GM23338 (cell line): ENCODE measurements around the gene NBEAL2. TPM values are rescaled to one million over a fixed set of nuclear protein-coding genes. Genes with fewer than 3 reads are reported as not detected.
"Not testable (repeated sequence)": the region's sequence is repeated elsewhere in the genome, so short reads cannot be mapped to it uniquely, and the experiment has no call there.

Experiments used
- ATAC-seq: fragments of 200-7000 bp; cut with Tn5 transposase; 3 replicates; pipeline ENCODE4 v1.9.1; 2020
- DNase-seq: peaks from one replicate; pipeline ENCODE4 v3.0.0-alpha.2; 2015; ENCODE audit warnings: low spot score
- H2AFZ ChIP-seq: fragments of 200-600 bp; sonication (generic); 2 replicates; pipeline ENCODE4 v1.8.0; 2016; ENCODE audit warnings: antibody characterized with exemption, mild to moderate bottlenecking, moderate library complexity
- H3F3A ChIP-seq: fragments of 200-600 bp; sonication (generic); replicated peaks from 2 replicates; pipeline ENCODE4 v1.8.0; 2017; ENCODE audit warnings: antibody characterized with exemption, mixed run types, low read depth
- H3K27ac ChIP-seq: fragments of 200-600 bp; sonication (generic); 2 replicates; pipeline ENCODE4 v1.6.1; 2016; ENCODE audit warnings: low read depth
- H3K27me3 ChIP-seq: fragments of 200-600 bp; sonication (generic); 2 replicates; pipeline ENCODE4 v1.8.0; 2016; ENCODE audit warnings: mild to moderate bottlenecking, mixed run types, moderate library complexity; ENCODE audit not compliant: insufficient read depth
- H3K36me3 ChIP-seq: fragments of 200-600 bp; sonication (generic); 2 replicates; pipeline ENCODE4 v1.8.0; 2016; ENCODE audit warnings: mild to moderate bottlenecking; ENCODE audit not compliant: insufficient read depth
- H3K4me1 ChIP-seq: fragments of 200-600 bp; sonication (generic); 2 replicates; pipeline ENCODE4 v1.8.0; 2016; ENCODE audit warnings: mild to moderate bottlenecking, moderate library complexity; ENCODE audit not compliant: insufficient read depth
- H3K4me2 ChIP-seq: fragments of 200-600 bp; sonication (generic); 2 replicates; pipeline ENCODE4 v1.7.1; 2017; ENCODE audit warnings: mixed run types
- H3K4me3 ChIP-seq: fragments of 200-600 bp; sonication (generic); 2 replicates; pipeline ENCODE4 v1.6.1; 2016; ENCODE audit warnings: mixed run types
- H3K79me2 ChIP-seq: fragments of 200-600 bp; sonication (generic); replicated peaks from 2 replicates; pipeline ENCODE4 v1.8.0; 2017; ENCODE audit warnings: mild to moderate bottlenecking; ENCODE audit not compliant: insufficient read depth
- H3K9me2 ChIP-seq: fragments of 200-600 bp; sonication (generic); 2 replicates; pipeline ENCODE4 v1.8.0; 2017; ENCODE audit not compliant: insufficient read depth
- H4K20me1 ChIP-seq: fragments of 200-600 bp; sonication (generic); replicated peaks from 2 replicates; pipeline ENCODE4 v1.8.0; 2017; ENCODE audit warnings: mild to moderate bottlenecking; ENCODE audit not compliant: insufficient read depth
- H3K27ac Mint-ChIP-seq: 2 replicates; pipeline ENCODE4 v1.8.0; 2020; ENCODE audit warnings: inconsistent platforms, mild to moderate bottlenecking, moderate library complexity, mixed read lengths
- H3K27me3 Mint-ChIP-seq: 3 replicates; pipeline ENCODE4 v1.8.0; 2022; ENCODE audit warnings: low read depth, mild to moderate bottlenecking, moderate library complexity, mixed read lengths, inconsistent platforms; ENCODE audit not compliant: insufficient read depth, poor library complexity
- H3K36me3 Mint-ChIP-seq: 3 replicates; pipeline ENCODE4 v1.8.0; 2021; ENCODE audit warnings: low read depth, mild to moderate bottlenecking, inconsistent platforms, moderate library complexity, mixed read lengths
- H3K4me1 Mint-ChIP-seq: 3 replicates; pipeline ENCODE4 v1.8.0; 2020; ENCODE audit warnings: mild to moderate bottlenecking, inconsistent platforms, mixed read lengths
- H3K4me3 Mint-ChIP-seq: 3 replicates; pipeline ENCODE4 v1.8.0; 2021; ENCODE audit warnings: moderate library complexity, mild to moderate bottlenecking, inconsistent platforms, mixed read lengths
- H3K9me3 Mint-ChIP-seq: 3 replicates; pipeline ENCODE4 v1.8.0; 2020; ENCODE audit warnings: moderate library complexity, mild to moderate bottlenecking, inconsistent platforms, mixed read lengths
- CREB1 ChIP-seq: fragments of 250-450 bp; sonication (Bioruptor Pico); IDR thresholded peaks from 2 replicates; pipeline ENCODE4 v1.5.0; 2020; ENCODE audit warnings: low read depth, mild to moderate bottlenecking, moderate library complexity
- CTCF ChIP-seq, 2 experiments: fragments of 200-600 bp in 1 of 2; sonication (generic) in 1 of 2; conservative IDR thresholded peaks; 2 replicates each; pipeline versions ENCODE4 v1.5.1 to v1.6.1; 2016 to 2017; ENCODE audit warnings: antibody characterized with exemption in 2 of 2, low read depth in 2 of 2, mild to moderate bottlenecking in 2 of 2, moderate library complexity in 1 of 2
- ETS1 ChIP-seq: IDR thresholded peaks from 2 replicates; pipeline ENCODE4 v1.6.1; 2016; ENCODE audit warnings: antibody characterized with exemption
- EZH2phosphoT487 ChIP-seq: fragments of 200-600 bp; sonication (generic); IDR thresholded peaks from one replicate; pipeline ENCODE4 v1.8.1; 2018; ENCODE audit warnings: antibody characterized with exemption; ENCODE audit not compliant: unreplicated experiment
- NANOG ChIP-seq: IDR thresholded peaks from 2 replicates; pipeline ENCODE4 v1.6.1; 2016; ENCODE audit warnings: antibody characterized with exemption, borderline replicate concordance
- polyA plus RNA-seq: library from polyadenylated mRNA; unstranded; fragments of >200 nt; fragmentation: Nextera tagmentation; extraction: Ambion mirVana; gene quantifications from 2 replicates; pipeline ENCODE4 v1.2.1, GENCODE V29; 2016
- total RNA-seq: library from RNA; depleted of rRNA; stranded (reverse); fragments of >200 nt; shearing (Covaris generic); gene quantifications from 2 replicates; pipeline ENCODE4 v1.2.3, GENCODE V29; 2014

The NBEAL2 gene
- total and polyA plus RNA-seq, 2 experiments from 2014 or later = 13.5 to 79.9 TPM

DNA sequence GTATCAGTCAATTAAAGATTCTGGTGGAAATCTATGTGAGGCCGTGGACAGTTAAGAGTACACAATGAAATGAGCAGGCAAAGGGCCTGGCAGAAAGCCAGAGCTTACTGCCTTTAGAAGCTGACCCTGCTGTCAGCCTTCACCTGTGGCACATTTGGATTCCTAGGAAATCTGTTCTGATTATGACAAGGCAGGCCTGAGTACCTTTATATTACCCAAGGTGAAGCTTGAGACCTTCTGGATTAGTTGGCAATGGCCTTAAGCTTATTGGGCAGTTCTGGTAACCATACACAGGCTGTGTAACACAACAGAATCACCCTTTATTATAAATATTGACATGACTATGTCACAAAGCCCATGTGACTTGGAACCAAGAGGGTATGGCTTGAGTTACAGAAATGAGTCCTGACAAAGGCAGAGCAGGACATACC is 43.2 kb downstream of the NBEAL2 start:
- no peak for ATAC-seq
- peaks cover 7% of the 10 kb centered on the region; the same call in 2 of the 3 replicates for H3K4me1 Mint-ChIP-seq
- peaks cover 26% of the 10 kb centered on the region; the same call in 1 of the 2 replicates for H3K79me2 ChIP-seq
- no peak overlapping the region for H3K4me3 ChIP-seq
- H3K27me3 Mint-ChIP-seq = no peaks in the 10 kb centered on the region
- TF ChIP-seq NANOG = no peak
- TF ChIP-seq CREB1 (CRISPR knock-in tag) = no peak
- no peak for TF ChIP-seq EZH2phosphoT487
- peaks cover 22% of the 10 kb centered on the region; the same call in 1 of the 2 replicates for H4K20me1 ChIP-seq
- H3K4me1 ChIP-seq = peaks cover 4% of the 10 kb centered on the region; the same call in 1 of the 2 replicates
- H3K27ac Mint-ChIP-seq = no peak overlapping the region
- DNase-seq = no peak
- H3K36me3 ChIP-seq = no peaks in the 10 kb centered on the region
- no peaks in the 10 kb centered on the region for H3K27me3 ChIP-seq
- no peaks in the 10 kb centered on the region for H3F3A ChIP-seq
- no peak overlapping the region for H3K27ac ChIP-seq
- no peaks in the 10 kb centered on the region for H3K9me3 Mint-ChIP-seq
- H2AFZ ChIP-seq = no peak overlapping the region
- H3K36me3 Mint-ChIP-seq = peaks cover 10% of the 10 kb centered on the region
- H3K4me3 Mint-ChIP-seq = no peak overlapping the region
- no peak overlapping the region for H3K4me2 ChIP-seq
- H3K9me2 ChIP-seq = no peaks in the 10 kb centered on the region

GRCh38 chr3:47024932-47025331 is 45.5 kb downstream of the NBEAL2 start:
- Mint-ChIP-seq H3K4me3 (no peak overlapping the region), H3K4me1 (peaks cover 7% of the 10 kb centered on the region; the same call in 2 of the 3 replicates), H3K36me3 (peaks cover 8% of the 10 kb centered on the region; the same call in 2 of the 3 replicates), H3K27ac (no peak overlapping the region), H3K9me3 (no peaks in the 10 kb centered on the region), H3K27me3 (no peaks in the 10 kb centered on the region)
- ATAC-seq (peak; percentile 85), DNase-seq (no peak)
- Histone ChIP-seq H2AFZ (no peak overlapping the region), H3K27me3 (no peaks in the 10 kb centered on the region), H3K9me2 (no peaks in the 10 kb centered on the region), H3K36me3 (no peaks in the 10 kb centered on the region), H3K4me1 (peaks cover 4% of the 10 kb centered on the region; the same call in 1 of the 2 replicates), H3K79me2 (peaks cover 26% of the 10 kb centered on the region; the same call in 1 of the 2 replicates), H3K4me2 (no peak overlapping the region), H3K4me3 (no peak overlapping the region), H3K27ac (peak overlapping the region; percentile 4; the same call in 1 of the 2 replicates), H4K20me1 (peaks cover 17% of the 10 kb centered on the region; the same call in 1 of the 2 replicates), H3F3A (no peaks in the 10 kb centered on the region)
- TF ChIP-seq CTCF (conservative IDR thresholded peaks at IDR 0.05; ENCODE audit: low read depth in 2 of 2) (peak in 1 of 2 experiments; percentile 24; a peak in 2 of 4 replicates), ETS1 (no peak)

DNA sequence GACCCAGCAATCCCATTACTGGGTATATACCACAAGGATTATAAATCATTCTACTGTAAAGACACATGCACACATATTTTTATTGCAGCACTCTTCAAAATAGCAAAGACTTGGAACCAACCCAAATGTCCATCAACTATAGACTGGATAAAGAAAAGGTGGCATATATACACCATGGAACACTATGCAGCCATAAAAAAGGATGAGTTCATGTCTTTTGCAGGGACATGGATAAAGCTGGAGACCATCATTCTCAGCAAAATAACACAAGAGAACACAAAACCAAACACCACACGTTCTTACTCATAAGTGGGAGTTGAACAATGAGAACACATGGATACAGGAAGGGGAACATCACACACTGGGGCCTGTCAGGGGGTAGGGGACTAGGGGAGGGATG is 47.0 kb downstream of the NBEAL2 start:
- not testable (repeated sequence) for ATAC-seq, H3K36me3 ChIP-seq, H3K4me1 ChIP-seq, H3K4me3 Mint-ChIP-seq, H3K27ac ChIP-seq, H3K27me3 ChIP-seq, DNase-seq, H3K4me2 ChIP-seq, H3K9me2 ChIP-seq, H3K27ac Mint-ChIP-seq, H3K4me1 Mint-ChIP-seq, H3K4me3 ChIP-seq, H3F3A ChIP-seq, H3K9me3 Mint-ChIP-seq, H3K27me3 Mint-ChIP-seq, H3K36me3 Mint-ChIP-seq, H2AFZ ChIP-seq
- Histone ChIP-seq H3K79me2 (peaks cover 24% of the 10 kb centered on the region; the same call in 1 of the 2 replicates), H4K20me1 (peaks cover 17% of the 10 kb centered on the region; the same call in 1 of the 2 replicates)
